Neural progenitor cell (in vitro differentiated cells): ENCODE measurements around the gene MSI2. TPM values are rescaled to one million over a fixed set of nuclear protein-coding genes. Genes with fewer than 3 reads are reported as not detected.

ENCODE experiments used
- DNase-seq: peaks from one replicate; pipeline ENCODE4 v3.0.0-alpha.2; 2016; ENCODE audit warnings: low spot score
- H2AFZ ChIP-seq: fragments of 200-600 bp; sonication (generic); replicated peaks from 2 replicates; pipeline ENCODE4 v1.6.1; 2016; ENCODE audit warnings: antibody characterized with exemption
- H3F3A ChIP-seq: fragments of 200-600 bp; sonication (generic); 2 replicates; pipeline ENCODE4 v1.6.1; 2016; ENCODE audit warnings: antibody characterized with exemption, low read depth
- H3K27ac ChIP-seq: fragments of 200-600 bp; sonication (generic); 2 replicates; pipeline ENCODE4 v1.5.1; 2016; ENCODE audit warnings: mild to moderate bottlenecking
- H3K27me3 ChIP-seq: fragments of 200-600 bp; sonication (generic); 2 replicates; pipeline ENCODE4 v1.6.1; 2016; ENCODE audit warnings: mild to moderate bottlenecking, moderate library complexity
- H3K36me3 ChIP-seq: fragments of 200-600 bp; sonication (generic); 2 replicates; pipeline ENCODE4 v1.5.1; 2016
- H3K4me1 ChIP-seq: fragments of 200-600 bp; sonication (generic); 2 replicates; pipeline ENCODE4 v1.6.1; 2016; ENCODE audit warnings: mixed run types
- H3K4me2 ChIP-seq: fragments of 200-600 bp; sonication (generic); 2 replicates; pipeline ENCODE4 v1.6.1; 2016
- H3K4me3 ChIP-seq: fragments of 200-600 bp; sonication (generic); 2 replicates; pipeline ENCODE4 v1.5.1; 2016
- H3K79me2 ChIP-seq: fragments of 200-600 bp; sonication (generic); 2 replicates; pipeline ENCODE4 v1.6.1; 2016; ENCODE audit warnings: low read depth
- H3K9ac ChIP-seq: fragments of 200-600 bp; sonication (generic); 2 replicates; pipeline ENCODE4 v1.6.1; 2016
- H3K9me3 ChIP-seq: fragments of 200-600 bp; sonication (generic); 2 replicates; pipeline ENCODE4 v1.5.1; 2016; ENCODE audit warnings: low read depth
- H4K20me1 ChIP-seq: fragments of 200-600 bp; sonication (generic); 2 replicates; pipeline ENCODE4 v1.6.1; 2016; ENCODE audit warnings: low read depth
- H3K27ac Mint-ChIP-seq: 3 replicates; pipeline ENCODE4 v1.8.0; 2021; ENCODE audit warnings: mixed read lengths
- H3K27me3 Mint-ChIP-seq: 2 replicates; pipeline ENCODE4 v1.8.0; 2022; ENCODE audit warnings: low read depth, mild to moderate bottlenecking, inconsistent platforms, moderate library complexity, mixed read lengths; ENCODE audit not compliant: insufficient read depth
- H3K36me3 Mint-ChIP-seq: 3 replicates; pipeline ENCODE4 v1.8.0; 2021; ENCODE audit warnings: mixed read lengths
- H3K4me1 Mint-ChIP-seq: 3 replicates; pipeline ENCODE4 v1.8.0; 2021; ENCODE audit warnings: mixed read lengths
- H3K4me3 Mint-ChIP-seq: 3 replicates; pipeline ENCODE4 v1.8.0; 2021; ENCODE audit warnings: mild to moderate bottlenecking, moderate library complexity, mixed read lengths
- H3K9me3 Mint-ChIP-seq: 3 replicates; pipeline ENCODE4 v1.8.0; 2020; ENCODE audit warnings: mixed read lengths
- EZH2 ChIP-seq: fragments of 200-600 bp; sonication (generic); IDR thresholded peaks from 2 replicates; pipeline ENCODE4 v1.6.1; 2017; ENCODE audit warnings: antibody characterized with exemption, mild to moderate bottlenecking, moderate library complexity
- EZH2phosphoT487 ChIP-seq: fragments of 200-600 bp; sonication (generic); IDR thresholded peaks from 2 replicates; pipeline ENCODE4 v1.6.1; 2017; ENCODE audit warnings: antibody characterized with exemption
- total RNA-seq: library from RNA; depleted of rRNA; stranded (reverse); fragments of >200 nt; gene quantifications from 2 replicates; pipeline ENCODE4 v1.2.3, GENCODE V29; 2015; ENCODE audit warnings: low replicate concordance
- TF ChIP-seq, protein P1 (sequence below): fragments of 200-600 bp; sonication (generic); IDR thresholded peaks from 2 replicates; pipeline ENCODE4 v1.5.1; 2017; ENCODE audit warnings: antibody characterized with exemption, mild to moderate bottlenecking

Gene MSI2
- total RNA-seq, 1 donor from 2014 or later = 96.9 TPM

DNA sequence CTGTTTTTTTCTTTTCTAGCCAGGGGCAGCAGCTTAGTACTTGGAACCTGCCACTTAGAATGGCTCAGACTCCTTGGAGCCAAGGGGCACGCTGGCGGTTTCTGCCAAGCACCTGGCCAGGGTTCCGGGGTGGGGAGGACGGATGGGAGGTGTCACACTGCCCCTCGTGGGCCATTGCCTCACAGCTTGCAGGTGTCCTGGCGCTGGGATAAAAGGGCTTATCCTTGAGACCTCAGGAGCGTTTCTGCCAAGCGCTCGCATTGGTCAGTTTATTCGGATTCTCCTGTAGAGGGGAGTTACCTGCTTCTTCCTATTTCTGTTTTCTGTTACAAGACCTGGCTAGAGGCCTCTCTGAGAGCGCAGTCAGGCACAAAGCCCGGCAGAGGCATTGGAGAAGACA is 234.6 kb downstream of the MSI2 start:
- DNase-seq = no peak
- no peak overlapping the region for H3K4me3 Mint-ChIP-seq
- H2AFZ ChIP-seq = no peak overlapping the region
- H3K27ac Mint-ChIP-seq = no peak overlapping the region
- H3K9me3 Mint-ChIP-seq = no peaks in the 10 kb centered on the region
- H3K27me3 Mint-ChIP-seq = peaks cover 2% of the 10 kb centered on the region
- no peak overlapping the region for H3K4me2 ChIP-seq
- TF ChIP-seq, protein P1, sequence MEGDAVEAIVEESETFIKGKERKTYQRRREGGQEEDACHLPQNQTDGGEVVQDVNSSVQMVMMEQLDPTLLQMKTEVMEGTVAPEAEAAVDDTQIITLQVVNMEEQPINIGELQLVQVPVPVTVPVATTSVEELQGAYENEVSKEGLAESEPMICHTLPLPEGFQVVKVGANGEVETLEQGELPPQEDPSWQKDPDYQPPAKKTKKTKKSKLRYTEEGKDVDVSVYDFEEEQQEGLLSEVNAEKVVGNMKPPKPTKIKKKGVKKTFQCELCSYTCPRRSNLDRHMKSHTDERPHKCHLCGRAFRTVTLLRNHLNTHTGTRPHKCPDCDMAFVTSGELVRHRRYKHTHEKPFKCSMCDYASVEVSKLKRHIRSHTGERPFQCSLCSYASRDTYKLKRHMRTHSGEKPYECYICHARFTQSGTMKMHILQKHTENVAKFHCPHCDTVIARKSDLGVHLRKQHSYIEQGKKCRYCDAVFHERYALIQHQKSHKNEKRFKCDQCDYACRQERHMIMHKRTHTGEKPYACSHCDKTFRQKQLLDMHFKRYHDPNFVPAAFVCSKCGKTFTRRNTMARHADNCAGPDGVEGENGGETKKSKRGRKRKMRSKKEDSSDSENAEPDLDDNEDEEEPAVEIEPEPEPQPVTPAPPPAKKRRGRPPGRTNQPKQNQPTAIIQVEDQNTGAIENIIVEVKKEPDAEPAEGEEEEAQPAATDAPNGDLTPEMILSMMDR = no peak
- no peak for TF ChIP-seq EZH2
- no peak for TF ChIP-seq EZH2phosphoT487
- no peaks in the 10 kb centered on the region for H3K27me3 ChIP-seq
- H3K4me1 Mint-ChIP-seq = peaks cover 75% of the 10 kb centered on the region
- peaks cover 62% of the 10 kb centered on the region for H4K20me1 ChIP-seq
- no peak overlapping the region for H3K27ac ChIP-seq
- peaks cover 27% of the 10 kb centered on the region for H3K4me1 ChIP-seq
- H3K9ac ChIP-seq = no peak overlapping the region
- H3K4me3 ChIP-seq = no peak overlapping the region
- H3K36me3 Mint-ChIP-seq = peaks cover 46% of the 10 kb centered on the region
- no peaks in the 10 kb centered on the region for H3K36me3 ChIP-seq
- H3K9me3 ChIP-seq = no peaks in the 10 kb centered on the region
- peaks cover 9% of the 10 kb centered on the region for H3F3A ChIP-seq
- H3K79me2 ChIP-seq = peaks cover 96% of the 10 kb centered on the region

DNA sequence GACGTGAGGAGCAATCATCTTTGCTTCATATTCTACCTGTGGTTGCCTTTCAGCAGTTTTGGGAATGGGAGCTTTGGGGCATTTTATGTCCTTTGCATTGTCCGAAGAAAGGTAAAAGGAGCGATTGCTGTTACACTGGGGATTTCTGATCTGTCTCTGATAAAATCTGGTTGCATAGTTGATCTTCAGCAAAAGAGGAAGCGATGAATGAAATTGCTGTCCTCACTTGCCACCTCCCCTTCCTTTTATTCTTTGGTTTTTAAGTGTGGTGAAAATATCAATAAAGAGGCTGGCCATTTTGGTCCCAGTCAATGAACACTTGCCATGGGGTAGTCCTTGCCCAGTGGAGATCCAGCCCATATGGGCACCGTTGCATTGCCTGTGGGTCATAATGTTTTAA is 236.8 kb downstream of the MSI2 start:
- peaks cover 72% of the 10 kb centered on the region for H3K4me1 Mint-ChIP-seq

DNA sequence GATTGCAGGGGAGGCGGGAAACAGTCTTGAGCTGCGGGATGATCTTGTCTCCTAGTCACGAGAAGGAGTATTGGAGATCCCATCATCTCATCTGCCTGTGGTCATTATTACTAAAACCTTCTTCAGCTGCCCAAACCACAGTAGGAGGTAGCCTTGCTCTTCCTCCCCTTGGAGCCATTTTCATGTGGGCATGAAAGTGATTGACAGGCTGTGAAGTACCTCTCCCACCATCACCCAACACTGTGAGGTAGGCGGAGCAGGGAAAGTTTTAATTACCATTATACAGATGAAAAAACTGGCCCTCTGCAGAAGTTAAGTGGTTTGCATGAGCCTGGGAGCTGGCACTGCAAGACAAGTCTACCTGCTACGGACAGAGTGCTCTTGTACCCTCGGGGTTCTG is 237.3 kb downstream of the MSI2 start:
- Histone ChIP-seq H3K36me3 (no peaks in the 10 kb centered on the region), H4K20me1 (peaks cover 71% of the 10 kb centered on the region), H3K9me3 (no peaks in the 10 kb centered on the region), H3K4me1 (peaks cover 11% of the 10 kb centered on the region), H3K27ac (no peak overlapping the region), H2AFZ (no peak overlapping the region), H3K79me2 (peaks cover 94% of the 10 kb centered on the region), H3K27me3 (no peaks in the 10 kb centered on the region), H3F3A (no peaks in the 10 kb centered on the region), H3K9ac (no peak overlapping the region), H3K4me3 (no peak overlapping the region), H3K4me2 (no peak overlapping the region)
- peaks cover 1% of the 10 kb centered on the region for H3K27me3 Mint-ChIP-seq
- TF ChIP-seq, protein P1 = no peak
- no peak for TF ChIP-seq EZH2
- TF ChIP-seq EZH2phosphoT487 = no peak
- no peak overlapping the region for H3K4me3 Mint-ChIP-seq
- H3K9me3 Mint-ChIP-seq = no peaks in the 10 kb centered on the region
- peak overlapping the region; percentile 61 for H3K27ac Mint-ChIP-seq
- peaks cover 37% of the 10 kb centered on the region for H3K36me3 Mint-ChIP-seq
- H3K4me1 Mint-ChIP-seq = peaks cover 74% of the 10 kb centered on the region
- no peak for DNase-seq

More for the DNA sequence above, 236.8 kb downstream of the MSI2 start:
- no peak overlapping the region for H2AFZ ChIP-seq
- no peak overlapping the region for H3K9ac ChIP-seq
- no peaks in the 10 kb centered on the region for H3F3A ChIP-seq
- TF ChIP-seq, protein P1 = no peak
- no peak for TF ChIP-seq EZH2phosphoT487
- no peak for TF ChIP-seq EZH2
- no peaks in the 10 kb centered on the region for H3K9me3 Mint-ChIP-seq
- H3K27ac Mint-ChIP-seq = peak overlapping the region; percentile 48
- no peak overlapping the region for H3K4me3 Mint-ChIP-seq
- H3K36me3 Mint-ChIP-seq = peaks cover 36% of the 10 kb centered on the region
- no peak overlapping the region for H3K4me2 ChIP-seq
- H3K36me3 ChIP-seq = no peaks in the 10 kb centered on the region
- no peak for DNase-seq
- H3K9me3 ChIP-seq = no peaks in the 10 kb centered on the region
- peaks cover 95% of the 10 kb centered on the region for H3K79me2 ChIP-seq
- peaks cover 11% of the 10 kb centered on the region for H3K4me1 ChIP-seq
- H4K20me1 ChIP-seq = peaks cover 67% of the 10 kb centered on the region
- H3K27me3 Mint-ChIP-seq = peaks cover 2% of the 10 kb centered on the region
- H3K4me3 ChIP-seq = no peak overlapping the region
- no peak overlapping the region for H3K27ac ChIP-seq
- no peaks in the 10 kb centered on the region for H3K27me3 ChIP-seq
